ENCODE data around the gene TAF4. TPM values are rescaled to one million over a fixed set of nuclear protein-coding genes. Genes with fewer than 3 reads are reported as not detected.
A peak's percentile ranks its signal among the peaks of the same experiment; 100 is the strongest.

TAF4 gene
- total RNA-seq, 4 donors from 2014 or later, result 21.1 to 40.6 (median 22.1) TPM

DNA sequence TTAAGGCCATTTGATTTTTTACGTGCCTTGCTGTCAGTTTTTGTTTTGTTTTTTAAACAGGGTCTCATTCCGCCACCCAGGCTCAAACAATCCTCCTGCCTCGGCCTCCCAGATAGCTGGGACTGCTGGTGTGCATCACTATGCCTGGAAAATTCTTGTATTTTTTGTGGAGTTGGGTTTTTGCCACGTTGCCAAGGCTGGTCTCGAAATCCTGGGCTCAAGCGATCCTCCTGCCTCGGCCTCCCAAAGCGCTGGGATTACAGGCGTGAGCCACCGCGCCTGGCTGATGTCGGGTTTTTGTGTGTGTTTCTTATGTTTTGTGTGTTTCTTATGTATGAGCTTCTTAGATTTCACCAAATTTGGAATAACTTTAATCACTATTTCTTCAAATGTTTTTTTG, 104.8 kb downstream of the TAF4 start:
- WGBS, 2 donors, result 93 to 95% methylated on average over 12 of the region's 12 CpGs
- no peak overlapping the region for H3K4me3 ChIP-seq (ENCODE audit: low read depth, poor library complexity, severe bottlenecking)
- intact Hi-C loops (cut with DNase I; ENCODE audit: low total_unique reads), result no loop called here
- TF ChIP-seq, protein P1, sequence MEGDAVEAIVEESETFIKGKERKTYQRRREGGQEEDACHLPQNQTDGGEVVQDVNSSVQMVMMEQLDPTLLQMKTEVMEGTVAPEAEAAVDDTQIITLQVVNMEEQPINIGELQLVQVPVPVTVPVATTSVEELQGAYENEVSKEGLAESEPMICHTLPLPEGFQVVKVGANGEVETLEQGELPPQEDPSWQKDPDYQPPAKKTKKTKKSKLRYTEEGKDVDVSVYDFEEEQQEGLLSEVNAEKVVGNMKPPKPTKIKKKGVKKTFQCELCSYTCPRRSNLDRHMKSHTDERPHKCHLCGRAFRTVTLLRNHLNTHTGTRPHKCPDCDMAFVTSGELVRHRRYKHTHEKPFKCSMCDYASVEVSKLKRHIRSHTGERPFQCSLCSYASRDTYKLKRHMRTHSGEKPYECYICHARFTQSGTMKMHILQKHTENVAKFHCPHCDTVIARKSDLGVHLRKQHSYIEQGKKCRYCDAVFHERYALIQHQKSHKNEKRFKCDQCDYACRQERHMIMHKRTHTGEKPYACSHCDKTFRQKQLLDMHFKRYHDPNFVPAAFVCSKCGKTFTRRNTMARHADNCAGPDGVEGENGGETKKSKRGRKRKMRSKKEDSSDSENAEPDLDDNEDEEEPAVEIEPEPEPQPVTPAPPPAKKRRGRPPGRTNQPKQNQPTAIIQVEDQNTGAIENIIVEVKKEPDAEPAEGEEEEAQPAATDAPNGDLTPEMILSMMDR (IDR thresholded peaks at IDR 0.05), result no peak
- TF ChIP-seq POLR2A (IDR thresholded peaks at IDR 0.05), result no peak
- peak in 1 of 2 donors; percentile 42 for DNase-seq (ENCODE audit: low spot score in 2 of 2)

DNA sequence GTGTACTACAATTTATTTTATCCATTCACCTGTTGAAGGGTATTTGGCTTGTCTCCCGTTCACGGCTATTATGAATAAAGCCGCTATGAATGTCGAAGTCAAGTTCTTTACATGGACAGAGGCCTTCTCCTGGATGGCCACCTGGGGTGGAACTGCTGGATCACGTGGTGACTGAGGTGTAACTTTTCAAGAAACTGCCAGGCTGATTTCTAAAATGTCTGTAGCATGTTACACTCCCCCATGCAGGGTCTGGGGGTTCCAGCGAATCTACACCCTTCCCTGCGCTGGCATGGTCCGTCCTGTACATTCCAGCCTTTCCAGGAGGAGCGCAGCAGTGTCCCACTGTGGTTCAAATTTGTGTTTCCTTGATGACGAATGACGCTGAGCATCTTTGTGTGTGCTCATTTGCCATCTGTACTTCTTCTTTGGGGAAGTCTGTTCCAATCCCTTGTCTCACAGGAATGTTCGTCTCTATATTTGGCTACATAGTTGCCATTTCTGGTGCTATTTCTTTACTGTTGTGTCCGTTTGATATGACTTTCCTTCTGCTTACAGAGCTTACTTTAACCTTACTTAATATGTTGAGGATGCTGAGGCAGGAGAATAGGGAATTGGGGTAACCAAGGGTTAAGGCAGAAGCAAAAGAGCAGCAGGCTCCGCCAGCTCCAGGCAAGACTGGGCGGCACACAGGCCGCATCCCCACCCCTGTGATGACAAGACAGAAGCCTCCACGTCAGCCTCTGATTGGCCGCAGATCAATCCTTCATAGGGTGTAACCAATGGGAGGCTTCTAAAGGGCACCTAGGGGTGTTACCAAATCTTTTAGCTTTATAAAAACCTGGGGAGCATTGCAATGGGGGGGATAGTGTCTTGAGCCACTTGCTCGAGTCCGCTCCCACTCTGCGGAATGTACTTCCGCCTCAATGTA, 106.6 kb downstream of the TAF4 start:
- no peak overlapping the region for H3K4me3 ChIP-seq (ENCODE audit: low read depth, poor library complexity, severe bottlenecking)
- TF ChIP-seq, protein P1 (IDR thresholded peaks at IDR 0.05), result no peak
- TF ChIP-seq POLR2A (IDR thresholded peaks at IDR 0.05), result no peak
- intact Hi-C loops (cut with DNase I; ENCODE audit: low total_unique reads), result no loop called here
- peak in 1 of 2 donors; percentile 74 for DNase-seq (ENCODE audit: low spot score in 2 of 2)
- WGBS, 2 donors, result 69 to 72% methylated on average over 22 of the region's 22 CpGs

DNA sequence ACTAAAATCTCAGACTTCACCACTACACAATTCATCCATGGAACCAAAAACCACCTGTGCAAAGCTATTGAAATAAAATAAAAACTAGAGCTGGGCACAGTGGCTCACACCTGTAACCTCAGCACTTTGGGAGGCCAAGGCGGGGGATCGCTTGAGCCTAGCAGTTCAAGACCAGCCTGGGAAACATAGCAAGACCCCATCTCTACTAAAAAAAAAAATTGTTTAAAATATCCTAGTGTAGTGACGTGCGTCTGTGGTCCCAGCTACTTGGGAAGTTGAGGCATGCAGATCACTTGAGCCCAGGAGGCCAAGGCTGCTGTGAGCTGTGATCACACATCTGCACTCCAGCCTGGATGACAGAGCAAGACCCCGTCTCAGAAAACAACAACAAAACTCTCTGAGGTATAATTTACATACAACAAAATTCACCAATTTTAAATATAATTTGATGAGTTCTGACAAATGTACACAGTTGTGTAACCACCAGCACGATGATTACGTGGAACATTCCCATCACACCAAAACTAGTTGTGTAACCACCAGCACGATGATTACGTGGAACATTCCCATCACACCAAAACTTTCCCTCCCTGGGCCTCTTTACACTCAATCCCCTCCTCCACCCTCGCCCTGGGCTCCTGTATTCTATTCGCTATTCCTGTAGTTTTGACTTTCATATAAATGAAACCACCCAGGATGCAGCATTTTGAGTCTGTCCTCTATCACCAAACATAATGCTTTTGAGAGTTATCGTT, 107.5 kb downstream of the TAF4 start:
- intact Hi-C loops (cut with DNase I; ENCODE audit: low total_unique reads), result no loop called here
- DNase-seq (ENCODE audit: low spot score in 2 of 2), result peak in 1 of 2 donors; percentile 25
- TF ChIP-seq, protein P1 (IDR thresholded peaks at IDR 0.05), result no peak
- TF ChIP-seq POLR2A (IDR thresholded peaks at IDR 0.05), result no peak
- no peak overlapping the region for H3K4me3 ChIP-seq (ENCODE audit: low read depth, poor library complexity, severe bottlenecking)
- WGBS, 2 donors, result 84 to 88% methylated on average over 12 of the region's 12 CpGs

DNA sequence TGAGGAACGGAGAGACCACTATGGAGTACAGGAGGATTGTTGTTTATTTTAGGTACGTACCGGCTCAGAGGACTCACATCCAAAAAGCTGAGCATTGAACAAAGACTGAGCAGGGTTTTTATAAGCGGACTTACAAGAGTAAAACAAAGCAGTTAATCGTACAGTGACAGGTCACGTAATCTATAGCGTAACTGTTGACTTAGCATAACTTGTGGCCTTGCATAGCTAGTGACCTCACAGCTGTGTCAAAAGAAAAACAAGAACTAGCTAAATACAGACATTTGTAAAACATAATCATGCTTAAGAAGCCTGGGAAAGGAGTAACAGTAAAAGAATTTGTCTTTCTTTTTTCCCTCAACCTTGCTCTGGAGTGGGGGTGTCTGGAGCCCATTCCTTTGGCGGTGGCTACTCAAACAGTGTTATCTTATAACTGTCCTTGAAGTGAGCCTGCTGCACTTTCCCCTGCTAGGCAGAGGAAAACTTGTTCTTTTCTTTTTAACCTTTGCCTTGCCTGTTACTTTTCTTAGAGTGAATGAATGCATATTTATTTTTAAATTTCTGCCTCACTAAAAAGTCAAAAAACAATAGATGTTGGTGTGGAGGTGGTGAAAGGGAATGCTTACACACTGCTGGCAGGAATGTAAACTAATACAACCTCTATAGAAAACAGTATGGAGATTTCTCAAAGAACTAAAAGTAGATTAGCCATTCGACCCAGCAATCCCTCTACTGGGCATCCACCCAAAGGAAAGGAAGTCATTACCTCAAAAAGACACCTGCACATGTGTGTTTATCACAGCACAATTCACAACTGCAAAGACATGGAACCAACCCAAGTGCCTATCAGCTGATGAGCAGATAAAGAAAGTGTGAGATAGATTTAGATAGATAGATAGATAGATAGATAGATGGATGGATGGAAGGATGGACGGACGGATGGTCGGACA, 109.0 kb downstream of the TAF4 start:
- intact Hi-C loops (cut with DNase I; ENCODE audit: low total_unique reads), result no loop called here
- peak in 1 of 2 donors; percentile 10 for DNase-seq (ENCODE audit: low spot score in 2 of 2)
- 74 to 79% methylated on average over 12 of the region's 12 CpGs for WGBS, 2 donors
- H3K4me3 ChIP-seq (ENCODE audit: low read depth, poor library complexity, severe bottlenecking), result no peak overlapping the region
- no peak for TF ChIP-seq POLR2A (IDR thresholded peaks at IDR 0.05)
- TF ChIP-seq, protein P1 (IDR thresholded peaks at IDR 0.05), result no peak

DNA sequence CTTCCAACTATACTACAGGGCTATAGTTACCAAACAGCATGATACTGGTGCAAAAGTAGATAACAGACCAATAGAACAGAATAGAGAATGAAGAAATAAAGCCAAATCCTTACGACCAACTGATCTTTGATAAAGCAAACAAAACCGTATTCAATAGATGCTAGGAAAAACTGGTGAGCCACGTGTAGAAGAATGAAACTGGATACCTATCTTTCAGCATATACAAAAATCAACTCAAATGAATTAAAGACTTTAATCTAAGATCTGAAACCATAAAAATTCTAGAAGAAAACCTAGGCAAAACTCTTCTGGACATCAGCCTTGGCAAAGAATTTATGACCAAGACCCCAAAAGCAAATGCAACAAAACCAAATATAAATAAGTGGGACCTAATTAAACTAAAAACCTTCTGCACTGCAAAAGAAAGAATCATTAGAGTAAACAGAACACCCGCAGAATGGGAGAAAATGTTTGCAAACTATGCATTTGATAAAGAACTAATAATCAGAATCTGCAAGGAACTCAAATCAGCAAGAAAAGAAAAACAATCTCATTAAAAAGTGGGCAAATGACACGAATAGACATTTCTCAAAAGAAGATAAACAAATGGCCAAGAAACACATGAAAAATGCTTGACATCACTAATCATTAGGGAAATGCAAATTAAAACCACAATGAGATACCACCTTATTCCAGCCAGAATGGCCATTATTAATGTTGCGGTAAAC, 109.8 kb downstream of the TAF4 start:
- intact Hi-C loops (cut with DNase I; ENCODE audit: low total_unique reads), result no loop called here
- no peak for DNase-seq (ENCODE audit: low spot score in 2 of 2)
- WGBS, 2 donors, result 64 to 79% methylated on average over 6 of the region's 6 CpGs
- H3K4me3 ChIP-seq (ENCODE audit: low read depth, poor library complexity, severe bottlenecking), result no peak overlapping the region
- TF ChIP-seq, protein P1 (IDR thresholded peaks at IDR 0.05), result no peak
- TF ChIP-seq POLR2A (IDR thresholded peaks at IDR 0.05), result no peak
